Fibroblast of skin of back (primary cell): Measurements from ENCODE around the gene NRXN3.

ENCODE experiments used
- DNase-seq: peaks from one replicate; pipeline ENCODE4 v3.0.0-alpha.2; 2013

The NRXN3 gene

GRCh38 chr14:79162833-79163232 is 992.7 kb downstream of the NRXN3 start:
- DNase-seq, result no peak

- DNase-seq, result no peak
These were observed 995.4 kb downstream of the NRXN3 start for GRCh38 chr14:79165471-79166090.

GRCh38 chr14:79166171-79166570 is 996.0 kb downstream of the NRXN3 start:
- DNase-seq, result no peak

- DNase-seq, result no peak
These were observed 997.8 kb downstream of the NRXN3 start for GRCh38 chr14:79167957-79168356.

- DNase-seq, result no peak
These were observed 1005.5 kb downstream of the NRXN3 start for GRCh38 chr14:79175671-79176070.

DNA sequence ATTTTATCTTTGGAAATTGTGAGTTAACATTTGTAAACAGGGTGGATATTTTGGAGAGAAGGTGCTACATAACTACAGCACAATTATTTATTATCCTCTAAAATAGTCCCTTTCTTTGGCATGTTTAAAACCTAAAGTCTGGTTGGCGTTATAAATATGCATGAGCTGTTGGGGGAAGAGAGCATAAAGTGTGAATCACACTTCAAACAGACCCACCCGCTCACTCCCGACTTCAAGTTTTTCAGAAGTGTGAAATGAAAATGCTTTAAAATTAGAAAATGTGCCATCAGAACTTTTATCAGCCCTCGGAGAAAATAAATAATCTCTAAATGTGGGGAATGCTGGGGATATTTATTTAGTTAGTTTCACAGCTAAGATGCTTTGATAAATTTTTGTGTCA is 1006.9 kb downstream of the NRXN3 start:
- DNase-seq, result no peak

GRCh38 chr14:79178719-79179118 is 1008.5 kb downstream of the NRXN3 start:
- no peak for DNase-seq

- DNase-seq, result no peak
These were observed 1009.8 kb downstream of the NRXN3 start for GRCh38 chr14:79179985-79180384.

- no peak for DNase-seq
These were observed 1010.5 kb downstream of the NRXN3 start for GRCh38 chr14:79180656-79181055.

- peak; percentile 42 for DNase-seq
These were observed 1016.4 kb downstream of the NRXN3 start for GRCh38 chr14:79186523-79186922.

DNA sequence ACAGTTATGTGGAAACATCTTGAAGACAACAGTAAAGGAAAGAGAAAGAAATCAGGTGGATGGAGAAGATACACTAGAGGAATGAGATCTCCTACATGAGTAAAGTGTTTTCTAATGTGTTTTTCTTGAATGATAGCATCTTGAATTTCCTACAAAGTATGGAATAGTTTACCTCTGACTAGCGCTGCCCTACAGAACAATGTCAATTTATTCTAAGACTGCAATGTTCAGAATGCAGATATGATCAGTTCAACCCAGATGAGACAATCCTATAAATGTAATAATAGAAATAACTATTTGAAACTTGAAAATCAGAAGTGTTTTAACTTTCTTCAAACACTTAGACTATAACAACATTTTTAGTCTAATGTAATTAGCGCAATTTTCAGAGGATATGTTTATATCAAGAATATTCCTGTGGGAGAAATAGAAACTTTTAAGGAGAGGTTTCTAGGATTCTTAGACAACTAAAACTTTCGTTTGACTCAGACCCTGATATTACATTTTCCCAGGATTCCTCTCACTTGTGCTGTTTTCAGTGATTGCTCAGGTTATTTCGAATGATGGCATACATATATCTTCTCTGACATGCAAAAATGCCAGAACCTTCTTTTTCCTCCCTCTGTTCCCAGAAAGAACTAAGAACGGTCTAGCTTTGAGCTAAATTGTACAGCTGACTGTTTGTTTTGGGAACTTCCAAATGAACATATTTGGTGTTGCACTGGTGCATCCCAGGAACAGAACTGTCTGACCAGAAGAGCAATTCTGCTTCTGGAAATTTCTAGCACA is 1023.7 kb downstream of the NRXN3 start:
- no peak for DNase-seq

- no peak for DNase-seq
These were observed 1026.0 kb downstream of the NRXN3 start for GRCh38 chr14:79196216-79196615.

DNA sequence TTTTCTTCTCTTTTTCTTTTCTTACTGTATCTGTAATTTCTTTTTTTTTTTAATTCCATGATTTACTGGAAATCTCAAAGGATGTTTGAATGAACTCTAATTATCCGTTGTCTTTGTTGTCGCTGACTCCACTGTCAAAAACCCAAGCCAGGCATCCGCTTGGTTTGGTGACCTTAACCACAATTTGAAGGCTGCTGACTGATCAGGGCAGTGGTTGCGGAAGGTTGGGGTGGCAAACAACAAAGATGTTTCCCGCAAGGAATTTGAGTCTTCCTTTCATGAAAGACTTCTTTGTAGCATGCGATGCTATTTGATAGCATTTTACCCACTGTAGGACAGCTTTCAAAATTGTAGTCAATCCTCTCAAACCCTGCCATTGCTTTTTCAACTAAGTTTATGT is 1027.3 kb downstream of the NRXN3 start:
- DNase-seq, result no peak

DNA sequence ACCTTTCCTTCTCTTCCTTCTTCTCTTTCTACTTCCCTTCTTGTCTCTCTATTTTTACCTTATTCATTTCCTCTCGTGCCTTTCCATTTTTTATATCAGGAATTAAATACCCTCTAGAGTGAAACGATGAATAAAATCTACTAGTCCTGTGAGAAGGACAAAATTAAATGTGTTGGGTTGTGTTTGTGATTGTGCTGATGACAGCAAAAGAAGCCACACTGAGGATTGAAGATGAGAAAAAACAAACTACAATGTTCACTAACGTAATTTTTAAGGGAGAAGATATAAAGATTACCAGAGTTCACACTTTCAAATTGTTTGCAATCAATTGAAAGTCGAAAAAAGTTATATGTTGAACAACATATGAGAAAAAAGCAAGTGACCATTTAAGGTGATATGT is 1029.0 kb downstream of the NRXN3 start:
- DNase-seq, result no peak

GRCh38 chr14:79201564-79202207 is 1031.5 kb downstream of the NRXN3 start:
- DNase-seq, result no peak

DNA sequence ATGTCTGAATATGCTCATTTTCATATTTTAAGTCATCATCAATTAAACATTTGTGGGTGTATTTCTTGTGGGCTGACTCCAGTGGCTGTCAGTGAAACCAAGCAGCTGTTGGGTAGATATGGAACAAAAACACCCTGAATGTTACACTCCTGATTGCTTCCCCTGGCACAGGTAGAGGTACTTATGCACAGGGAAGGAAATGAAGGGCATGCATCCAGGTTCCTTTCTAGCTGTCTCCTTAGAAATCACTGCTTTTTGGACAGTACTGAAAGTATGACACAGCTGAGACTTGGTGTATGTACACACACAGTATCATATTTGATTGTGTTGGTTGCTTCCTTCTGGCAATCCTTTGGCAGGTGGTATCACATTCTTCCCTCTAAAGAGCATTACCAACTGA is 1034.4 kb downstream of the NRXN3 start:
- DNase-seq, result no peak

DNA sequence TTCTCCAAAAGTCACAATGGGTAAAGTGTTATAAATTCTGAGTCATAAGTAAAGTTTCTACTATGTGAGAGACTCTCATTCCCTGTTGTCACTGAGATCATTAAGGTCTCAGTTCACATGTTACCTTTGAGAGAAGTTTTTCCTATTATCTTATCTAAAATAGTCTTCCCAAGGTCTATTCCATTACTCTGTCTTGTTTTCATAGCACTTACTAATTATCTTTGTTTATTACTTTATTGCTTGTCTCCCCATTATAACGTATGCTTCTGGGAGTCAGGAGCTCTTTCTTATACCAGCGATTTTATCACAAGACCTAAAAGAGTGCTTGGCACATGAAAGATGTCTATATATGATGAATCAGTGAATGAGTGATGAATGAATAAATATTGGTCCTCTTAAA is 1039.2 kb downstream of the NRXN3 start:
- no peak for DNase-seq

DNA sequence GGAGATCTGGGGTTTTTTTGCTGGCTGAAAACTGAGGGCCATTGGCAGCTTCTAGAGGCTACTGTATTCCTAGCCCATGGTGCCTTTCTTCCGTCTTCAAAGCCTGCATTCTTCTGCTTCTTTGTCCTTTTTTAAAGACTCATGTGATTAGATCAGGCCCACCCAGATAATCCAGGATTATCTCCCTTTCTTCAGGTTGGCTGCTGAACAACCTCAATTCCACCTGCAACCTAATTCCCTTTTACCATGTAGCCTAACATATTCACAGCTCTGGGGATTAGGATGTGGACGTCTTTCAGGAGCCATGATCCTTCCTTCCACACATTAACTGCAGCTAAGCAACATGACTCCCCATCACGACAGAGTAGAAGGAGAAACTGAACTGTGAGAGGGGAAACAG is 1055.6 kb downstream of the NRXN3 start:
- no peak for DNase-seq

- no peak for DNase-seq
These were observed 1059.3 kb downstream of the NRXN3 start for GRCh38 chr14:79229383-79229909.

GRCh38 chr14:79242666-79243065 is 1072.5 kb downstream of the NRXN3 start:
- no peak for DNase-seq

DNA sequence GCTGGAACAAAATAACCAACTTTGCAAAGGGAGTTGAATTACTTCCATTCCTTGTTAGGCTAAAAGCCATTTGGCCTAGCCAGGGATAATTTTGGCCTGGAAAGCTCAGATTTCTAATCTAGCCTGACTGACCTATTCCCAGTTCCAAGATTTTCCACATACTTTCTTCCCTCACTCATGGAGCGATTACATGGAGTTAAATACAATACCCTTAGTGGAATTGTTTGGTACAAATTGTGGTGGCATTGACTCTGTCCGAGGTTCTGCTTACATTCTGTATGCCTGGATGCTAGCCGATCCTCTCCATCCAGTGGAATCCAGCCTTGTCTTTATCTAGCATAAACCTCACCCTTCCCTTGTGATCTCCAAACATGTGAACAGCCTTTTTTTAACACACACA is 1076.0 kb downstream of the NRXN3 start:
- DNase-seq, result no peak

GRCh38 chr14:79248126-79248525 is 1078.0 kb downstream of the NRXN3 start:
- peak; percentile 46 for DNase-seq

GRCh38 chr14:79248771-79249170 is 1078.6 kb downstream of the NRXN3 start:
- no peak for DNase-seq

- no peak for DNase-seq
These were observed 1081.1 kb downstream of the NRXN3 start for GRCh38 chr14:79251278-79251677.
